ENCODE measurements around the gene SNRPA.
"Not testable (repeated sequence)": the region's sequence is repeated elsewhere in the genome, so short reads cannot be mapped to it uniquely, and the experiment has no call there.

SNRPA gene

GRCh38 chr19:40721936-40722661 is 28.9 kb upstream of the SNRPA start:
- no peak for DNase-seq (ENCODE audit: low read depth)

- no peak for DNase-seq (ENCODE audit: low read depth)
These were observed 27.2 kb upstream of the SNRPA start for GRCh38 chr19:40723661-40724254.

GRCh38 chr19:40724315-40724714 is 26.7 kb upstream of the SNRPA start:
- no peak for DNase-seq (ENCODE audit: low read depth)

GRCh38 chr19:40724855-40725254 is 26.1 kb upstream of the SNRPA start:
- no peak for DNase-seq (ENCODE audit: low read depth)

- no peak for DNase-seq (ENCODE audit: low read depth)
These were observed 24.7 kb upstream of the SNRPA start for GRCh38 chr19:40726279-40726678.

GRCh38 chr19:40730065-40730464 is 20.9 kb upstream of the SNRPA start:
- DNase-seq (ENCODE audit: low read depth): not testable (repeated sequence)

GRCh38 chr19:40732304-40732703 is 18.7 kb upstream of the SNRPA start:
- DNase-seq (ENCODE audit: low read depth): not testable (repeated sequence)

- no peak for DNase-seq (ENCODE audit: low read depth)
These were observed 17.9 kb upstream of the SNRPA start for GRCh38 chr19:40733149-40733548.

- DNase-seq (ENCODE audit: low read depth): no peak
These were observed 15.8 kb upstream of the SNRPA start for GRCh38 chr19:40735013-40735771.

- no peak for DNase-seq (ENCODE audit: low read depth)
These were observed 14.3 kb upstream of the SNRPA start for GRCh38 chr19:40736661-40737060.

- no peak for DNase-seq (ENCODE audit: low read depth)
These were observed 13.8 kb upstream of the SNRPA start for GRCh38 chr19:40737102-40737644.

- no peak for DNase-seq (ENCODE audit: low read depth)
These were observed 11.8 kb upstream of the SNRPA start for GRCh38 chr19:40739030-40739839.

GRCh38 chr19:40739871-40740703 is 10.9 kb upstream of the SNRPA start:
- DNase-seq (ENCODE audit: low read depth): no peak

- DNase-seq (ENCODE audit: low read depth): no peak
These were observed 10.3 kb upstream of the SNRPA start for GRCh38 chr19:40740747-40741146.

- DNase-seq (ENCODE audit: low read depth): no peak
These were observed 9.2 kb upstream of the SNRPA start for GRCh38 chr19:40741527-40742390.

GRCh38 chr19:40742477-40742876 is 8.5 kb upstream of the SNRPA start:
- DNase-seq (ENCODE audit: low read depth): no peak

- no peak for DNase-seq (ENCODE audit: low read depth)
These were observed 8.1 kb upstream of the SNRPA start for GRCh38 chr19:40742886-40743285.

- no peak for DNase-seq (ENCODE audit: low read depth)
These were observed 7.1 kb upstream of the SNRPA start for GRCh38 chr19:40743926-40744325.

GRCh38 chr19:40744554-40745401 is 6.2 kb upstream of the SNRPA start:
- no peak for DNase-seq (ENCODE audit: low read depth)

Data from stimulated activated CD8-positive, alpha-beta memory T cell treated with anti-CD3 and anti-CD28 coated beads, Interleukin-12 subunit alpha, Interleukin-12 subunit beta, amount 100 ng/mL, for 1 hour (primary cell).